ENCODE results near the gene GNG12. TPM values are rescaled to one million over a fixed set of nuclear protein-coding genes. Genes with fewer than 3 reads are reported as not detected.

The GNG12 gene
- total RNA-seq, 1 experiment from 2014 or later: 60.4 TPM

- in situ Hi-C loops (cut with HindIII; ENCODE audit: low pct_unique_long_range_greater_than_20kb, low sequenced_read_pairs): no loop called here
- DNase-seq (ENCODE audit: low read depth): no peak
Observed at GRCh38 chr1:67704351-67704750, 128.9 kb downstream of the GNG12 start.

- in situ Hi-C loops (cut with HindIII; ENCODE audit: low pct_unique_long_range_greater_than_20kb, low sequenced_read_pairs): no loop called here
- DNase-seq (ENCODE audit: low read depth): no peak
Observed at GRCh38 chr1:67701876-67702275, 131.4 kb downstream of the GNG12 start.

DNA sequence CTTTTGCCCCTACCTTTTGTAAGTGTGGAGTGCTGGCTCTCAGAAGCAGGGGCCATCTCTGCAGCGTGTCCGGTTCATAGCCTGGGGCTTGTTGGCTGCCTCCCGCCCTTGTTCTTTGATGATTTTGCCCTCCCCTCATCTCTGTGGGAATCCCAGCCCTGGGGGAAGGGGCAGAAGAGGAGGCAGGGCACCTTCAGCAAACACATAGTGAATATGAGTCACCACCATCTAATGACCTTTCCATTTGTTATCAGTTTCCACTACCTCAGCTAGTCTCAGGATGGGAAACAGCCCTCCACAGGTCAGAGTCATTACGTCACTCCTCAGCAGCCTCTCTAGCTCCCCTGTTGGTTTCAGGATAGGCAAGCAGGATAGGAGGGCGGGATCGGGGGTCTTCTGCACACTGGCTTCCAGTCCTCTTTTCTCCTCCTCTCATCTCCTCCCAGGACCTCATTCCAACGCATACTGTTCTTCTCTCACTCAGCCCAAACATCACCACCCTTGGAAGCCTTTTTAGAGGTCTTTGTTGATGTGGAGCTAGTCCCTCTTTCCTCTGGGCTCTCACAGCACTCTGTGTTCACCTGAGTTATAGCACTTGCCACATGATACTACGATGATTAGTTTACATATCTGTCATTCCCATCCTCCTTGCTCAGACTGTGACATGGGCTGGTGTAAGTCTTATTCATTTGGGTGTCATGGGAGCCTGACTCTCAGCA is 132.4 kb downstream of the GNG12 start:
- in situ Hi-C loops (cut with HindIII; ENCODE audit: low pct_unique_long_range_greater_than_20kb, low sequenced_read_pairs): no loop called here

GRCh38 chr1:67700220-67700619 is 133.0 kb downstream of the GNG12 start:
- in situ Hi-C loops (cut with HindIII; ENCODE audit: low pct_unique_long_range_greater_than_20kb, low sequenced_read_pairs): no loop called here
- no peak for DNase-seq (ENCODE audit: low read depth)

More for the DNA sequence above, 132.4 kb downstream of the GNG12 start:
- peak; percentile 95 for DNase-seq (ENCODE audit: low read depth)

- in situ Hi-C loops (cut with HindIII; ENCODE audit: low pct_unique_long_range_greater_than_20kb, low sequenced_read_pairs): no loop called here
Observed at GRCh38 chr1:67696708-67697107, 136.6 kb downstream of the GNG12 start.

DNA sequence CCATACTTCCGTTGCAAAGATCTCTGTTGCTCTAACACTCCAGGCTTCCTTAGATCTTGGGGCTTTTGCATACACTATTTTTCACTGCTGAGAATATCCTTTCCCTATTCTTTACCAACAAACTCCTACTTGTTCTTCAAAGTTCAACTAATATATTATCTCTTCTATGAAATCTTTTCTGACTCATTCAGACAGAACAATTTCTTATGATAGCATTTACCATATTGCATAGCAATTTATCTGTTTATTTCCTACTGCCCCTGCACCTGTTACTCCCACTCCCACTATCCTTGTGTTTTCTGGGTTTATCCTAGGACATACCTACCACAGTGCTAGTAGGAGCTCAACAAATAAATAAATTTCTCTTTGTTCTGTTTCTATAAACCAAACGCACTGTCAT is 137.3 kb downstream of the GNG12 start:
- no peak for DNase-seq (ENCODE audit: low read depth)
- in situ Hi-C loops (cut with HindIII; ENCODE audit: low pct_unique_long_range_greater_than_20kb, low sequenced_read_pairs): no loop called here

More at GRCh38 chr1:67696708-67697107, 136.6 kb downstream of the GNG12 start:
- DNase-seq (ENCODE audit: low read depth): no peak

DNA sequence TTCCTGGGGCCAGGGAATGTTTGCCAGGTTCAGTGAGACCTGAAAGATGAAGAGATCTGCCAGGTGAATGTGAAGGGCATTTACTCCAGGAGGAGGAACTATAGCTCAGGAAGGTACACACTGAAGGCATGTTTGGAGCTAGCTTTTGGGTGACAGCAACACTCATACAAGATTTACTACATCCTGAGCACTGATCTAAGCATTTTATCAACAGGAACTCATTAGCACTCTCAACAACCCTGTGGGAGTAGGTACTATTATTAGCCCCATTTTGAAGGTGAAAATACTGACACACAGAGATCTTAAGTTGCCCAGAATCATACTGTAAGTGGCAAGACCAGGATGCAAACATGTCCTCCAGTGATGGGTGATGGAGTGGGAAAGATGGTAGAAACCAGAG is 141.6 kb downstream of the GNG12 start:
- in situ Hi-C loops (cut with HindIII; ENCODE audit: low pct_unique_long_range_greater_than_20kb, low sequenced_read_pairs): no loop called here
- no peak for DNase-seq (ENCODE audit: low read depth)

GRCh38 chr1:67690411-67690810 is 142.9 kb downstream of the GNG12 start:
- DNase-seq (ENCODE audit: low read depth): no peak
- in situ Hi-C loops (cut with HindIII; ENCODE audit: low pct_unique_long_range_greater_than_20kb, low sequenced_read_pairs): no loop called here

DNA sequence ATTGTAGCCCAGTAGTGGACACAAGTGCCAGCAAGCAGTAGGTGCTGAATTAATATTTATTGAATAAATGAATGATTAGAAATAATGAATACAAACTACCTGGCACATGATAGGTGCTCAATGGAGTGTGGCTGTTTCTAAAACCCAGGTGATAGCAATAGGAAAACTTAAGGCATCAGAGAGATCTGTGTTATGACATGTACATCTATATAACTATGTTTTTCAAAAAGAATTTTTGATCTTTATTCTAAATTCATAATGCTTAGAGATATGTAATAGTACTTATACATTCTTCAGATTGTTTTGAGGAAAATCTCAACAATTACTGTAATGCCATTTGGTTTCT is 143.3 kb downstream of the GNG12 start:
- in situ Hi-C loops (cut with HindIII; ENCODE audit: low pct_unique_long_range_greater_than_20kb, low sequenced_read_pairs): no loop called here
- DNase-seq (ENCODE audit: low read depth): no peak

DNA sequence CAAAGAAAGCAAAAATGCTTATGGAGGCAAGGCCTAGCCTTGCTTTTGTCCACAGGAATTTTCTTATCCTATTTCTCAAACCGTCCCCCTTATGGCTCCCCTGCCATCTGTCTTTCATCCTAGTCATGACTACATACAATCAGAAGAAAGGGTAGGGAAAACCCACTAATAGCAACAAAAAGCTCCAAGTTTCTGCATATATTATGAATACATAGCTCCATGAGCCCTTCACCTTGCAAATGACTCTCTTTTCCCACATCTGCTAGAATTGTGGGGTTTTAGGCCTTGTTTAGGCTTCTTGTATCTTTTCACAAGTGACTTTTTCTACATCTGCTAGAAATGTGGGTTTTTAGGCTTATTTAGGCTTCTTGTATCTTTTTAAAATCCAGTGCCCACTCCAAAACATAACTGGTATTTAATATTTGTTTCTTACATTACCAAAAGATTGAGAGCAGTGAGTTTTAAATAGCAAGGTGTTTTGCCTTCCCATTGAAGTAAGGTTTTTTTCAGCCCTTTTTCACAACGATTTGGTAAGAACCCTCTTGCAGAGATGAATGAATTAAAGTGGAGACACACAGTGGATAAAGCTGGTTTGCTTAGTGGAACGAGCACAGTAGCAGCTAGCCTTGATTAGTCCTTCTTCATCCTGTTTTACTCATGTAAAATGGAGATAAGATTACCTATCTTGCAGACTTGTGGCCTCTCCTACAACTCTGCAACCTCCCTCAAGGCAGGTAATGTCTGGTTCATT is 143.8 kb downstream of the GNG12 start:
- in situ Hi-C loops (cut with HindIII; ENCODE audit: low pct_unique_long_range_greater_than_20kb, low sequenced_read_pairs): no loop called here
- DNase-seq (ENCODE audit: low read depth): no peak

- DNase-seq (ENCODE audit: low read depth): peak; percentile 25
- in situ Hi-C loops (cut with HindIII; ENCODE audit: low pct_unique_long_range_greater_than_20kb, low sequenced_read_pairs): no loop called here
Observed at GRCh38 chr1:67688526-67689219, 144.6 kb downstream of the GNG12 start.

DNA sequence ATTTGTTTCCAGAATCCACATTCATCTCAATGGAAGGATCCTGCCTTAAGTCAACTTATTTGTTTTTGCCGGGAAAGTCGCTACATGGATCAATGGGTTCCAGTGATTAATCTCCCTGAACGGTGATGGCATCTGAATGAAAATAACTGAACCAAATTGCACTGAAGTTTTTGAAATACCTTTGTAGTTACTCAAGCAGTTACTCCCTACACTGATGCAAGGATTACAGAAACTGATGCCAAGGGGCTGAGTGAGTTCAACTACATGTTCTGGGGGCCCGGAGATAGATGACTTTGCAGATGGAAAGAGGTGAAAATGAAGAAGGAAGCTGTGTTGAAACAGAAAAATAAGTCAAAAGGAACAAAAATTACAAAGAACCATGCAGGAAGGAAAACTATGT is 145.6 kb downstream of the GNG12 start:
- in situ Hi-C loops (cut with HindIII; ENCODE audit: low pct_unique_long_range_greater_than_20kb, low sequenced_read_pairs): no loop called here
- DNase-seq (ENCODE audit: low read depth): peak; percentile 73

- no peak for DNase-seq (ENCODE audit: low read depth)
- in situ Hi-C loops (cut with HindIII; ENCODE audit: low pct_unique_long_range_greater_than_20kb, low sequenced_read_pairs): no loop called here
Observed at GRCh38 chr1:67687198-67687545, 146.1 kb downstream of the GNG12 start.

DNA sequence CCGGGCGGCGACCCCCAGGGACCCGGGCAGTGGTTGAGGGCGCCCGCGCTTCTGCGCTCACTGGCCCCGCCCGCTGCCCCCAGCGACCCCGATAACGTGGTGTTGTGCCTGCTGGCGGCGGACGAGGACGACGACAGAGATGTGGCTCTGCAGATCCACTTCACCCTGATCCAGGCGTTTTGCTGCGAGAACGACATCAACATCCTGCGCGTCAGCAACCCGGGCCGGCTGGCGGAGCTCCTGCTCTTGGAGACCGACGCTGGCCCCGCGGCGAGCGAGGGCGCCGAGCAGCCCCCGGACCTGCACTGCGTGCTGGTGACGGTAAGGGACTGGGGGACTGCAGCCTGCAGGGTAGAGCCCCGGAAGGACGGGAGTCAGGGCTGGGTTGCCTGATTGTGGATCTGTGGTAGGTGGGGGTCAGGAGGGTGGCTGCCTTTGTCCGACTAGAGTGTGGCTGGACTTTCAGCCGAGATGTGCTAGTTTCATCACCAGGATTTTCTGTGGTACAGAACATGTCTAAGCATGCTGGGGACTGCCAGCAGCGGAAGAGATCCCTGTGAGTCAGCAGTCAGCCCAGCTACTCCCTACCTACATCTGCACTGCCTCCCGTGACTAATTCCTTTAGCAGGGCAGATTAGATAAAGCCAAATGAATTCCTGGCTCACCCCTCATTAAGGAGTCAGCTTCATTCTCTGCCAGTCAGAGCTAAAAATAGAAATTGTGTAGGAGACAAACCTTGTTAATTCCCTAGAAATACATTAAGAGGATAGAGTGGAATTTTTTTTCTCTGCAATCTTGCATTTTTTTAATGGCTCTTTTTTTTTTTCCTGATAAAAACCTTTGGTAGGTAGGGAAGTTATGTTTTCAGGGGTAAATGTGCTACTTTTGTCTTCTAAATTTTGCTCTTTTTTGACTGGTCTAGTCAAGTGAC is 146.7 kb downstream of the GNG12 start:
- in situ Hi-C loops (cut with HindIII; ENCODE audit: low pct_unique_long_range_greater_than_20kb, low sequenced_read_pairs): no loop called here

GRCh38 chr1:67685558-67686266 is 147.6 kb downstream of the GNG12 start:
- DNase-seq (ENCODE audit: low read depth): peak; percentile 31
- in situ Hi-C loops (cut with HindIII; ENCODE audit: low pct_unique_long_range_greater_than_20kb, low sequenced_read_pairs): no loop called here

More for the DNA sequence above, 146.7 kb downstream of the GNG12 start:
- peak; percentile 93 for DNase-seq (ENCODE audit: low read depth)

DNA sequence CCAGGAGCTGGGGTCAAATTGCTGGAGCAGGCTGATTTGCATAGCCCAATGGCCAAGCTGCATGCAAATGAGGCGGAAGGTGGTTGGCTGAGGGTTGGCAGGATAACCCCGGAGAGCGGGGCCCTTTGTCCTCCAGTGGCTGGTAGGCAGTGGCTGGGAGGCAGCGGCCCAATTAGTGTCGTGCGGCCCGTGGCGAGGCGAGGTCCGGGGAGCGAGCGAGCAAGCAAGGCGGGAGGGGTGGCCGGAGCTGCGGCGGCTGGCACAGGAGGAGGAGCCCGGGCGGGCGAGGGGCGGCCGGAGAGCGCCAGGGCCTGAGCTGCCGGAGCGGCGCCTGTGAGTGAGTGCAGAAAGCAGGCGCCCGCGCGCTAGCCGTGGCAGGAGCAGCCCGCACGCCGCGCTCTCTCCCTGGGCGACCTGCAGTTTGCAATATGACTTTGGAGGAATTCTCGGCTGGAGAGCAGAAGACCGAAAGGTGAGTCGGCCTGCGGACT is 148.2 kb downstream of the GNG12 start, which contains the start of gene GADD45A:
GADD45A (plus strand) TSS at position 135 of the 491 bp plus-strand sequence; CDS start at position 429, 294 bp downstream.
- in situ Hi-C loops (cut with HindIII; ENCODE audit: low pct_unique_long_range_greater_than_20kb, low sequenced_read_pairs): no loop called here

GRCh38 chr1:67684526-67685066 is 148.7 kb downstream of the GNG12 start:
- in situ Hi-C loops (cut with HindIII; ENCODE audit: low pct_unique_long_range_greater_than_20kb, low sequenced_read_pairs): no loop called here

More for the DNA sequence above, 148.2 kb downstream of the GNG12 start, which contains the start of gene GADD45A:
- DNase-seq (ENCODE audit: low read depth): peak; percentile 99

More at GRCh38 chr1:67684526-67685066, 148.7 kb downstream of the GNG12 start:
- no peak for DNase-seq (ENCODE audit: low read depth)
